BLaER1 treated with 17β-estradiol and CSF1 and Interleukin-3, amounts not matched to agents 10 nM and 100 nM (cell line): ENCODE measurements around the gene TGFBR2.
A peak's percentile ranks its signal among the peaks of the same experiment; 100 is the strongest.

Experiments
- H3K27ac ChIP-seq, 11 experiments: shearing (Covaris generic); formaldehyde crosslinking; 2 replicates each; pipeline ENCODE4 v1.8.1; 2022
- H3K27me3 ChIP-seq, 11 experiments: shearing (Covaris generic); formaldehyde crosslinking; 2 replicates each; pipeline ENCODE4 v1.8.1; 2022
- H3K36me3 ChIP-seq, 11 experiments: shearing (Covaris generic); formaldehyde crosslinking; 2 replicates each; pipeline ENCODE4 v1.8.1; 2022
- H3K4me1 ChIP-seq, 10 experiments: shearing (Covaris generic); formaldehyde crosslinking; 2 replicates each; pipeline ENCODE4 v1.8.1; 2022
- H3K4me2 ChIP-seq, 11 experiments: shearing (Covaris generic); formaldehyde crosslinking; 2 replicates each; pipeline ENCODE4 v1.8.1; 2022
- H3K4me3 ChIP-seq, 10 experiments: shearing (Covaris generic); formaldehyde crosslinking; 2 replicates each; pipeline ENCODE4 v1.8.1; 2022
- H3K9ac ChIP-seq, 11 experiments: shearing (Covaris generic); formaldehyde crosslinking; 2 replicates each; pipeline ENCODE4 v1.8.1; 2022
- H3K9me3 ChIP-seq, 11 experiments: shearing (Covaris generic); formaldehyde crosslinking; replicated peaks in 1 of 11; 2 replicates each; pipeline ENCODE4 v1.8.1; 2022
- H4K20me1 ChIP-seq, 11 experiments: shearing (Covaris generic); formaldehyde crosslinking; 2 replicates each; pipeline ENCODE4 v1.8.1; 2022
- Cebpa-rat ChIP-seq, 11 experiments: shearing (Covaris generic); IDR thresholded peaks; 2 replicates each; pipeline ENCODE4 v1.8.1; 2022

TGFBR2 gene

DNA sequence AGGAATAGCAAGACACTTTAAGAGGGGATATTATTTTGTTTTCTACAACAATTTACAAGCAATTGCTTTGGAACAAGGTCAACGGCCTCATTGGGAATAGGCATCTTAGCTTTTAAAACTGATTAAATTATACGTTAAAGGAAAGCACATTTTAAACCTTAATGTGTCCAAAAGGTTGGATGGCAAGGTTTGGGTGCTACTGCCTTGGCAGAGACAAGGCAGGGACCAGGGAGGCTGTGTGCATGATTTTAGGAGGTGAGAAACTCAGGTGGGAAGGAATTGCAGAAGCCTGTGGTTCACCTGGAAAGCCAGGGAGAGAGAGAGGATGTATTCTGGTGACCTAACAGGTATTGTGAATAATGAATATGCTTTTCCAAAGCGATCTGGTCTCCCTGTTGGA, 54.3 kb downstream of the TGFBR2 start:
- Histone ChIP-seq H3K36me3 (peaks cover 44 to 65% (median 55%) of the 10 kb centered on the region in 11 experiments), H4K20me1 (peaks cover 0 to 98% (median 0%) of the 10 kb centered on the region in 11 experiments; a peak in 7 of 22 replicates), H3K9ac (peak overlapping the region in 2 of 11 experiments; percentile 31 to 54; a peak in 4 of 22 replicates), H3K27ac (peak overlapping the region in 8 of 11 experiments; percentile 33 to 94 (median 82); a peak in 15 of 22 replicates), H3K9me3 (no peaks in the 10 kb centered on the region), H3K4me3 (no peak overlapping the region), H3K4me2 (peak overlapping the region; percentile 83 to 93 (median 90); a peak in 21 of 22 replicates), H3K27me3 (no peaks in the 10 kb centered on the region), H3K4me1 (peaks cover 99 to 100% (median 100%) of the 10 kb centered on the region in 10 experiments)
- TF ChIP-seq Cebpa-rat (IDR thresholded peaks at IDR 0.05) = no peak

DNA sequence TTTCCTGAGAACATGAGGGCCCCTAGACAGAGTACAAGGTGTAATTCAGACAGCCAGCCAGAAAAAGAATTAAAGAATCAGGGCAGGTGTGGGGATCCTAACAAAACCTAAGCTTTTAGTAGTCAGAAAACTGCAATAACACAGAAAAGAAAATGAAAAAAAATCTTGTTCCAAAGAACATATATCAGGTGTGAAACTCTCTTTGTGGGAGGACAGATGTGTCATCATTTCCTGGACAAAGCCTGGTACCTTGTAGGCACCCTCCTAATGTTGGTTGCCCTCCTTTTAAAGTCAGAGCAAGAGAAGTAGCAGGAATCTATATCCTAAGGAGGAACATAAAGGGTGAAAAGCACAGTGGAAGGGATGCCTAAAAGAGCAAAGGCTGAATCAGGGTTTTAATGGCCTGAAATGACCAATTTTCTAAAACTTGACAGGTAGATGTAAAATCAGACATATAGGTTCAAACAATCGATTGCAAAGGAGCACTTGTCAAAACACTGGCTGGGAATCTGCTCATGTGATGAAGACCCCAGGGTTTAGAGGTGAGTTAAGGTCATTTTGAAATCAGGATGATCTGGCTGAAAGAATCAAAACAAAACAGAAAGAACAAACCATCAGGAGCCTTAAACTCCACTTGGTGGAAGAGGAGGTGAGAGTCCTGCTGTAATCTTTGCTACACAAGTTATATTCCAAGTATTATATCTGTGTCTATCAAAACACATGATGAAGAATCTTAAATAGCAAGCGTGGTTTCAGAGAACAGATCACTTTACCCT, 54.9 kb downstream of the TGFBR2 start:
- H3K4me1 ChIP-seq = peaks cover 99 to 100% (median 100%) of the 10 kb centered on the region in 10 experiments
- peaks cover 37 to 58% (median 49%) of the 10 kb centered on the region in 11 experiments for H3K36me3 ChIP-seq
- no peak for TF ChIP-seq Cebpa-rat (IDR thresholded peaks at IDR 0.05)
- H3K27me3 ChIP-seq = no peaks in the 10 kb centered on the region
- H3K27ac ChIP-seq = peak overlapping the region in 8 of 11 experiments; percentile 33 to 94 (median 82); a peak in 16 of 22 replicates
- no peaks in the 10 kb centered on the region for H3K9me3 ChIP-seq
- peak overlapping the region; percentile 83 to 93 (median 90); a peak in 21 of 22 replicates for H3K4me2 ChIP-seq
- peaks cover 0 to 98% (median 0%) of the 10 kb centered on the region in 11 experiments; a peak in 6 of 22 replicates for H4K20me1 ChIP-seq
- H3K9ac ChIP-seq = peak overlapping the region in 3 of 11 experiments; percentile 24 to 54 (median 31); a peak in 6 of 22 replicates
- H3K4me3 ChIP-seq = no peak overlapping the region

- TF ChIP-seq Cebpa-rat (IDR thresholded peaks at IDR 0.05) = no peak
- H3K9ac ChIP-seq = peak overlapping the region in 3 of 11 experiments; percentile 4 to 28 (median 15); a peak in 3 of 22 replicates
- peaks cover 0 to 92% (median 0%) of the 10 kb centered on the region in 11 experiments; a peak in 6 of 22 replicates for H4K20me1 ChIP-seq
- no peak overlapping the region for H3K4me3 ChIP-seq
- H3K4me1 ChIP-seq = peaks cover 97 to 100% (median 99%) of the 10 kb centered on the region in 10 experiments
- no peaks in the 10 kb centered on the region for H3K27me3 ChIP-seq
- H3K9me3 ChIP-seq = no peaks in the 10 kb centered on the region
- H3K27ac ChIP-seq = peak overlapping the region in 6 of 11 experiments; percentile 31 to 94 (median 82); a peak in 8 of 22 replicates
- H3K36me3 ChIP-seq = peaks cover 22 to 46% (median 36%) of the 10 kb centered on the region in 11 experiments; a peak in 21 of 22 replicates
- peak overlapping the region; percentile 26 to 93 (median 87); a peak in 21 of 22 replicates for H3K4me2 ChIP-seq
These were observed 56.4 kb downstream of the TGFBR2 start for GRCh38 chr3:30662836-30663235.

- Histone ChIP-seq H3K36me3 (peaks cover 26 to 53% (median 44%) of the 10 kb centered on the region in 11 experiments), H3K9me3 (peaks cover 0 to 6% (median 0%) of the 10 kb centered on the region in 11 experiments; a peak in 2 of 22 replicates), H3K4me3 (0 out of 20 replicates have a peak overlapping the region, but pooled peaks of 1 of the 10 experiments have one; percentile 37), H3K27me3 (no peaks in the 10 kb centered on the region), H3K9ac (peak overlapping the region in 7 of 11 experiments; percentile 2 to 63 (median 56); a peak in 8 of 22 replicates), H3K27ac (peak overlapping the region in 9 of 11 experiments; percentile 42 to 94 (median 72); a peak in 16 of 22 replicates), H3K4me1 (peaks cover 95 to 100% (median 99%) of the 10 kb centered on the region in 10 experiments), H3K4me2 (peak overlapping the region; percentile 72 to 93 (median 89)), H4K20me1 (peaks cover 0 to 90% (median 0%) of the 10 kb centered on the region in 11 experiments; a peak in 7 of 22 replicates)
- TF ChIP-seq Cebpa-rat (IDR thresholded peaks at IDR 0.05) = no peak
These were observed 57.3 kb downstream of the TGFBR2 start for GRCh38 chr3:30663533-30664241.

GRCh38 chr3:30664459-30664858, 58.1 kb downstream of the TGFBR2 start:
- H3K9ac ChIP-seq = peak overlapping the region in 9 of 11 experiments; percentile 2 to 63 (median 56); a peak in 18 of 22 replicates
- H3K4me2 ChIP-seq = peak overlapping the region; percentile 72 to 93 (median 89); a peak in 21 of 22 replicates
- H3K4me1 ChIP-seq = peaks cover 88 to 99% (median 93%) of the 10 kb centered on the region in 10 experiments
- H4K20me1 ChIP-seq = peaks cover 0 to 83% (median 0%) of the 10 kb centered on the region in 11 experiments; a peak in 7 of 22 replicates
- H3K9me3 ChIP-seq = peaks cover 0 to 12% (median 0%) of the 10 kb centered on the region in 11 experiments; a peak in 3 of 22 replicates
- peak overlapping the region in 9 of 11 experiments; percentile 42 to 91 (median 65); a peak in 17 of 22 replicates for H3K27ac ChIP-seq
- peak overlapping the region in 6 of 10 experiments; percentile 2 to 37 (median 15); a peak in 4 of 20 replicates for H3K4me3 ChIP-seq
- no peak for TF ChIP-seq Cebpa-rat (IDR thresholded peaks at IDR 0.05)
- H3K36me3 ChIP-seq = peaks cover 34 to 59% (median 51%) of the 10 kb centered on the region in 11 experiments
- no peaks in the 10 kb centered on the region for H3K27me3 ChIP-seq

DNA sequence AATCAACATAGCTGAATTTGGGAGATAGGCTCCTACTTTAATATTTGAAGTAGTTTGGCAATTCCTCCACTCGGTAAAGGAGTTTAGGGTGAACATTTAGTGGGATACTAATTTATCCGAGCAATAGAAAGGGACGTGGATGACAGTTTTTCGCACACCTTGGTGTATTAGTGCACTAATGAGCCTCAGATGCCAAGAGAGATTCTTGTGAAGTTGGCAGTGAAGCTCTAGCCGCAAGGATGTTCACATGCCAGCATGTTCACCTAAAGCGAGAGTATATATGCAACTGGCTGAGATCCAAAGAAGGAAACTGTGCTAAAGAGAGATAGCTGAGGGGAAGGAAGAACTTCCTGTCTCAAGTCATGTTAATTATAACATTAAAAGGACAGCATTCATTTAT, 58.5 kb downstream of the TGFBR2 start:
- H3K27ac ChIP-seq = peak overlapping the region in 9 of 11 experiments; percentile 42 to 91 (median 65); a peak in 18 of 22 replicates
- H3K4me2 ChIP-seq = peak overlapping the region; percentile 72 to 93 (median 89)
- peaks cover 0 to 79% (median 0%) of the 10 kb centered on the region in 11 experiments; a peak in 7 of 22 replicates for H4K20me1 ChIP-seq
- no peak for TF ChIP-seq Cebpa-rat (IDR thresholded peaks at IDR 0.05)
- peak overlapping the region in 8 of 10 experiments; percentile 1 to 44 (median 15); a peak in 6 of 20 replicates for H3K4me3 ChIP-seq
- H3K27me3 ChIP-seq = no peaks in the 10 kb centered on the region
- H3K36me3 ChIP-seq = peaks cover 38 to 59% (median 52%) of the 10 kb centered on the region in 11 experiments
- H3K9ac ChIP-seq = peak overlapping the region in 9 of 11 experiments; percentile 2 to 63 (median 56); a peak in 18 of 22 replicates
- H3K9me3 ChIP-seq = peaks cover 0 to 12% (median 0%) of the 10 kb centered on the region in 11 experiments; a peak in 3 of 22 replicates
- H3K4me1 ChIP-seq = peaks cover 83 to 97% (median 89%) of the 10 kb centered on the region in 10 experiments

DNA sequence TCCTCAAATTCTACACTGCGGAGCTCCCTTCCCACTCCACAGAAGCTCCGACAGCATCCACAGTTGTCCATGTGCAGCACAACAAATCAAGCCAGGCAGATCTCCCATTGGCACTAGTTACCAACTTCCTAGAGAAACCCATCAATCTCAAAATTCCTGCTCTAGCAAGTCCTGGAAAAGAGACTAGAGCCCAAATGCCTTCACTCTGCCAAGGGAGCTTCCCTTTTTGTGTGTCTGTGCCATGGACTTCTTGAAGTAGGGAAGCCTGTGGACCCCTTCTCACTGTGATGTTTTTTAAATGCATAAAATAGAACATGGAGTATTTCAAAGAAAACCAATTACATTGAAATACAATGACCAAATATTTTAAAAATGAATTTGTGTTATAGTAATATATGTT, 59.1 kb downstream of the TGFBR2 start:
- 0 out of 20 replicates have a peak overlapping the region, but pooled peaks of 2 of the 10 experiments have one; percentile 24 to 37 for H3K4me3 ChIP-seq
- peak overlapping the region in 4 of 11 experiments; percentile 50 to 63 (median 58); a peak in 7 of 22 replicates for H3K9ac ChIP-seq
- H4K20me1 ChIP-seq = peaks cover 0 to 79% (median 0%) of the 10 kb centered on the region in 11 experiments; a peak in 7 of 22 replicates
- H3K27me3 ChIP-seq = no peaks in the 10 kb centered on the region
- H3K27ac ChIP-seq = peak overlapping the region in 9 of 11 experiments; percentile 42 to 91 (median 65); a peak in 17 of 22 replicates
- peaks cover 0 to 12% (median 0%) of the 10 kb centered on the region in 11 experiments; a peak in 3 of 22 replicates for H3K9me3 ChIP-seq
- peaks cover 39 to 59% (median 52%) of the 10 kb centered on the region in 11 experiments for H3K36me3 ChIP-seq
- peaks cover 77 to 91% (median 82%) of the 10 kb centered on the region in 10 experiments for H3K4me1 ChIP-seq
- H3K4me2 ChIP-seq = peak overlapping the region; percentile 72 to 93 (median 89)
- no peak for TF ChIP-seq Cebpa-rat (IDR thresholded peaks at IDR 0.05)
